ENCODE results near the gene STRBP. TPM values are rescaled to one million over a fixed set of nuclear protein-coding genes. Genes with fewer than 3 reads are reported as not detected.

STRBP gene
- total RNA-seq, 1 experiment from 2014 or later: 96.3 TPM

DNA sequence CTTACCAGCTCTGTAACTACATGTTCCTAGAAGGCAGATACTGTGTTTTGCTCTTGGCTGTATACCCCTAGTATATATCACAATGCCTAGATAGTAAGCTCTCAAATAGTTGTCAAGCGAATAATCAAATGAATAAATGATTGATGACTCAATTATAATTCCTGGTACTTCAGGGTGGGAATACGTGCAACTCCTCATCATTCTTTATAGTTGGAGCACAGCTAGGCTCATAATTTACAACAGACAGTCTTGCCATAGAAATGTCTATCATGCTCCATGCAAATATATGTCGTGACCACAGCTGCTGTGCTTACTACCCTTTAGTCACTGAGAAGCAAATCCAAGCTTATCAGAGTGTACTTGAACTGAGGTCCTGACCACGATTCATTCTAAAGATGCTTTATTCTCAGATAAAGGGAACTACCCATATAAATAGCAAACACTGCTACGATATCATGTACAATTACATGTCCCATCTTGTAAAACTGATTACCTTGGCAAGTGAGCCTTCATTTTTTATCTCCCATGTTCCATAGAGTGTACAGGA lies 52.1 kb downstream of the STRBP start:
- ATAC-seq (no peak), DNase-seq (ENCODE audit: low spot score) (no peak)
- peaks cover 37% of the 10 kb centered on the region for H3K4me1 Mint-ChIP-seq
- H3K27me3 Mint-ChIP-seq (ENCODE audit: low read depth): no peaks in the 10 kb centered on the region
- ChIA-PET POLR2A (no interaction called here), CTCF (no interaction called here)
- no peaks in the 10 kb centered on the region for H3K36me3 Mint-ChIP-seq
- no peak for TF ChIP-seq OVOL2 (CRISPR knock-in tag; IDR thresholded peaks at IDR 0.05; ENCODE audit: borderline replicate concordance)
- TF ChIP-seq, protein P1, sequence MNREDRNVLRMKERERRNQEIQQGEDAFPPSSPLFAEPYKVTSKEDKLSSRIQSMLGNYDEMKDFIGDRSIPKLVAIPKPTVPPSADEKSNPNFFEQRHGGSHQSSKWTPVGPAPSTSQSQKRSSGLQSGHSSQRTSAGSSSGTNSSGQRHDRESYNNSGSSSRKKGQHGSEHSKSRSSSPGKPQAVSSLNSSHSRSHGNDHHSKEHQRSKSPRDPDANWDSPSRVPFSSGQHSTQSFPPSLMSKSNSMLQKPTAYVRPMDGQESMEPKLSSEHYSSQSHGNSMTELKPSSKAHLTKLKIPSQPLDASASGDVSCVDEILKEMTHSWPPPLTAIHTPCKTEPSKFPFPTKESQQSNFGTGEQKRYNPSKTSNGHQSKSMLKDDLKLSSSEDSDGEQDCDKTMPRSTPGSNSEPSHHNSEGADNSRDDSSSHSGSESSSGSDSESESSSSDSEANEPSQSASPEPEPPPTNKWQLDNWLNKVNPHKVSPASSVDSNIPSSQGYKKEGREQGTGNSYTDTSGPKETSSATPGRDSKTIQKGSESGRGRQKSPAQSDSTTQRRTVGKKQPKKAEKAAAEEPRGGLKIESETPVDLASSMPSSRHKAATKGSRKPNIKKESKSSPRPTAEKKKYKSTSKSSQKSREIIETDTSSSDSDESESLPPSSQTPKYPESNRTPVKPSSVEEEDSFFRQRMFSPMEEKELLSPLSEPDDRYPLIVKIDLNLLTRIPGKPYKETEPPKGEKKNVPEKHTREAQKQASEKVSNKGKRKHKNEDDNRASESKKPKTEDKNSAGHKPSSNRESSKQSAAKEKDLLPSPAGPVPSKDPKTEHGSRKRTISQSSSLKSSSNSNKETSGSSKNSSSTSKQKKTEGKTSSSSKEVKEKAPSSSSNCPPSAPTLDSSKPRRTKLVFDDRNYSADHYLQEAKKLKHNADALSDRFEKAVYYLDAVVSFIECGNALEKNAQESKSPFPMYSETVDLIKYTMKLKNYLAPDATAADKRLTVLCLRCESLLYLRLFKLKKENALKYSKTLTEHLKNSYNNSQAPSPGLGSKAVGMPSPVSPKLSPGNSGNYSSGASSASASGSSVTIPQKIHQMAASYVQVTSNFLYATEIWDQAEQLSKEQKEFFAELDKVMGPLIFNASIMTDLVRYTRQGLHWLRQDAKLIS (CRISPR knock-in tag; IDR thresholded peaks at IDR 0.05; ENCODE audit: borderline replicate concordance): no peak
- TF ChIP-seq TEAD4 (CRISPR knock-in tag; IDR thresholded peaks at IDR 0.05): no peak
- TF ChIP-seq, protein P2, sequence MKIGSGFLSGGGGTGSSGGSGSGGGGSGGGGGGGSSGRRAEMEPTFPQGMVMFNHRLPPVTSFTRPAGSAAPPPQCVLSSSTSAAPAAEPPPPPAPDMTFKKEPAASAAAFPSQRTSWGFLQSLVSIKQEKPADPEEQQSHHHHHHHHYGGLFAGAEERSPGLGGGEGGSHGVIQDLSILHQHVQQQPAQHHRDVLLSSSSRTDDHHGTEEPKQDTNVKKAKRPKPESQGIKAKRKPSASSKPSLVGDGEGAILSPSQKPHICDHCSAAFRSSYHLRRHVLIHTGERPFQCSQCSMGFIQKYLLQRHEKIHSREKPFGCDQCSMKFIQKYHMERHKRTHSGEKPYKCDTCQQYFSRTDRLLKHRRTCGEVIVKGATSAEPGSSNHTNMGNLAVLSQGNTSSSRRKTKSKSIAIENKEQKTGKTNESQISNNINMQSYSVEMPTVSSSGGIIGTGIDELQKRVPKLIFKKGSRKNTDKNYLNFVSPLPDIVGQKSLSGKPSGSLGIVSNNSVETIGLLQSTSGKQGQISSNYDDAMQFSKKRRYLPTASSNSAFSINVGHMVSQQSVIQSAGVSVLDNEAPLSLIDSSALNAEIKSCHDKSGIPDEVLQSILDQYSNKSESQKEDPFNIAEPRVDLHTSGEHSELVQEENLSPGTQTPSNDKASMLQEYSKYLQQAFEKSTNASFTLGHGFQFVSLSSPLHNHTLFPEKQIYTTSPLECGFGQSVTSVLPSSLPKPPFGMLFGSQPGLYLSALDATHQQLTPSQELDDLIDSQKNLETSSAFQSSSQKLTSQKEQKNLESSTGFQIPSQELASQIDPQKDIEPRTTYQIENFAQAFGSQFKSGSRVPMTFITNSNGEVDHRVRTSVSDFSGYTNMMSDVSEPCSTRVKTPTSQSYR (CRISPR knock-in tag; IDR thresholded peaks at IDR 0.05): no peak
- no peak for TF ChIP-seq HMGA2 (CRISPR knock-in tag; IDR thresholded peaks at IDR 0.05)
- no peak for TF ChIP-seq IRF2 (CRISPR knock-in tag; IDR thresholded peaks at IDR 0.05; ENCODE audit: borderline replicate concordance, low read depth)
- TF ChIP-seq, protein P3, sequence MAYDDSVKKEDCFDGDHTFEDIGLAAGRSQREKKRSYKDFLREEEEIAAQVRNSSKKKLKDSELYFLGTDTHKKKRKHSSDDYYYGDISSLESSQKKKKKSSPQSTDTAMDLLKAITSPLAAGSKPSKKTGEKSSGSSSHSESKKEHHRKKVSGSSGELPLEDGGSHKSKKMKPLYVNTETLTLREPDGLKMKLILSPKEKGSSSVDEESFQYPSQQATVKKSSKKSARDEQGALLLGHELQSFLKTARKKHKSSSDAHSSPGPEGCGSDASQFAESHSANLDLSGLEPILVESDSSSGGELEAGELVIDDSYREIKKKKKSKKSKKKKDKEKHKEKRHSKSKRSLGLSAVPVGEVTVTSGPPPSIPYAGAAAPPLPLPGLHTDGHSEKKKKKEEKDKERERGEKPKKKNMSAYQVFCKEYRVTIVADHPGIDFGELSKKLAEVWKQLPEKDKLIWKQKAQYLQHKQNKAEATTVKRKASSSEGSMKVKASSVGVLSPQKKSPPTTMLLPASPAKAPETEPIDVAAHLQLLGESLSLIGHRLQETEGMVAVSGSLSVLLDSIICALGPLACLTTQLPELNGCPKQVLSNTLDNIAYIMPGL (CRISPR knock-in tag; IDR thresholded peaks at IDR 0.05): no peak
- H3K9me3 Mint-ChIP-seq: no peaks in the 10 kb centered on the region
- H3K27ac Mint-ChIP-seq: no peak overlapping the region
- no peak overlapping the region for H3K4me3 Mint-ChIP-seq

DNA sequence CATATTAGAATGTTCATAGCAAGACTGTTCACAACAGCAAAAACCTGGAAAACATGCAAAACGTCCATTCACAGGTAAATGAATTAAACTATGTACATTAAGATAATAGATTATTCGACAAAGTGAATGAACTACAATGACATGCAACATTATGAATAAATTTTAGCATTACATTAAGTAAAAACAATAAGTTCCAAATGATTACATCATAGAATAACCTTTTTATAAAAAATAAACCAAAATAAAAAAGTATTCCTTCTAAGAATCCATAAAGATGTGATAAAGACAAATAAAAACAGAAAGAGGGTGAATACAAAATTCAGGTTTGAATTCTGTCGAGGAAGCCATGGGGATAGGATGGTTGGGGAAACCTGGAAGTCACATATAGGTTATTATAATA lies 57.3 kb downstream of the STRBP start:
- Mint-ChIP-seq H3K27ac (no peak overlapping the region), H3K9me3 (no peaks in the 10 kb centered on the region), H3K27me3 (ENCODE audit: low read depth) (no peaks in the 10 kb centered on the region), H3K4me1 (peaks cover 7% of the 10 kb centered on the region), H3K4me3 (no peak overlapping the region), H3K36me3 (no peaks in the 10 kb centered on the region)
- CTCF ChIA-PET: no interaction called here
- TF ChIP-seq NFYB (CRISPR knock-in tag; conservative IDR thresholded peaks at IDR 0.05; ENCODE audit: low read depth): no peak
- TF ChIP-seq JUN (CRISPR knock-in tag; IDR thresholded peaks at IDR 0.05): no peak
- no peak for TF ChIP-seq ZNF232 (CRISPR knock-in tag; IDR thresholded peaks at IDR 0.05)
- no peak for TF ChIP-seq PRRX2 (CRISPR knock-in tag; IDR thresholded peaks at IDR 0.05)
- ATAC-seq (no peak), DNase-seq (ENCODE audit: low spot score) (no peak)
- POLR2A ChIA-PET: no interaction called here

DNA sequence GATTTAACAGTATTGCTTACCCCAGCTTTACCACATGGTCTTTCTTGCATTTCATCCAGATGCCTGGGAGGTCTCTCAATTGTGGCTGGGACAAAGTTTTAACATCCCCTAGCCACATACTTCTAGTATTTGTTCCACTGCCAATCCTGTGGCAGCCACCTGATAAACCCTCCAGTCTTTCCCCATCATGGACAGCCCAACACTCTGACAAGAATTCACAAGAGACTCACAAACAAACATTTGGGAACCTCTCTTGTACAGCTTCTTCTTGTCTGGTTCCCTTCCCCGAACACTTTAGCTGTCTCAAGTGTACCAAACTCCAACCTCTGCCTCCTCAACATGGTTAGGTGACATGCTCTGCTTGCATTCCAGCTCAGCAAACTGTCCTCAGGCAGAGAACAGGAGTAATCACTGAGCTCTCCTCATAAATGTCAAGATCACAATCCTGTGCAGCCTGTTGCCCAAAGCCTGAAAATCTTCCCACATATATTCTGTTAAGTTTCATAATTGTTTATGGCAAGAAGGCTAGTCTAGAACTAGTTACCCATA lies 59.7 kb downstream of the STRBP start:
- ATAC-seq: no peak
- Mint-ChIP-seq H3K4me1 (peaks cover 3% of the 10 kb centered on the region), H3K27me3 (ENCODE audit: low read depth) (no peaks in the 10 kb centered on the region), H3K27ac (peak overlapping the region; percentile 62; the same call in 1 of the 2 replicates), H3K36me3 (no peaks in the 10 kb centered on the region), H3K4me3 (no peak overlapping the region), H3K9me3 (no peaks in the 10 kb centered on the region)
- TF ChIP-seq RORB (CRISPR knock-in tag; IDR thresholded peaks at IDR 0.05) (no peak), GRHL2 (CRISPR knock-in tag; IDR thresholded peaks at IDR 0.05; ENCODE audit: insufficient replicate concordance, severe bottlenecking) (no peak), OVOL2 (CRISPR knock-in tag; IDR thresholded peaks at IDR 0.05; ENCODE audit: borderline replicate concordance) (no peak), TCF7 (CRISPR knock-in tag; IDR thresholded peaks at IDR 0.05; ENCODE audit: low read depth) (no peak), ATF1 (CRISPR knock-in tag; IDR thresholded peaks at IDR 0.05) (no peak), SMAD4 (CRISPR knock-in tag; IDR thresholded peaks at IDR 0.05) (no peak)
- TF ChIP-seq, protein P4, sequence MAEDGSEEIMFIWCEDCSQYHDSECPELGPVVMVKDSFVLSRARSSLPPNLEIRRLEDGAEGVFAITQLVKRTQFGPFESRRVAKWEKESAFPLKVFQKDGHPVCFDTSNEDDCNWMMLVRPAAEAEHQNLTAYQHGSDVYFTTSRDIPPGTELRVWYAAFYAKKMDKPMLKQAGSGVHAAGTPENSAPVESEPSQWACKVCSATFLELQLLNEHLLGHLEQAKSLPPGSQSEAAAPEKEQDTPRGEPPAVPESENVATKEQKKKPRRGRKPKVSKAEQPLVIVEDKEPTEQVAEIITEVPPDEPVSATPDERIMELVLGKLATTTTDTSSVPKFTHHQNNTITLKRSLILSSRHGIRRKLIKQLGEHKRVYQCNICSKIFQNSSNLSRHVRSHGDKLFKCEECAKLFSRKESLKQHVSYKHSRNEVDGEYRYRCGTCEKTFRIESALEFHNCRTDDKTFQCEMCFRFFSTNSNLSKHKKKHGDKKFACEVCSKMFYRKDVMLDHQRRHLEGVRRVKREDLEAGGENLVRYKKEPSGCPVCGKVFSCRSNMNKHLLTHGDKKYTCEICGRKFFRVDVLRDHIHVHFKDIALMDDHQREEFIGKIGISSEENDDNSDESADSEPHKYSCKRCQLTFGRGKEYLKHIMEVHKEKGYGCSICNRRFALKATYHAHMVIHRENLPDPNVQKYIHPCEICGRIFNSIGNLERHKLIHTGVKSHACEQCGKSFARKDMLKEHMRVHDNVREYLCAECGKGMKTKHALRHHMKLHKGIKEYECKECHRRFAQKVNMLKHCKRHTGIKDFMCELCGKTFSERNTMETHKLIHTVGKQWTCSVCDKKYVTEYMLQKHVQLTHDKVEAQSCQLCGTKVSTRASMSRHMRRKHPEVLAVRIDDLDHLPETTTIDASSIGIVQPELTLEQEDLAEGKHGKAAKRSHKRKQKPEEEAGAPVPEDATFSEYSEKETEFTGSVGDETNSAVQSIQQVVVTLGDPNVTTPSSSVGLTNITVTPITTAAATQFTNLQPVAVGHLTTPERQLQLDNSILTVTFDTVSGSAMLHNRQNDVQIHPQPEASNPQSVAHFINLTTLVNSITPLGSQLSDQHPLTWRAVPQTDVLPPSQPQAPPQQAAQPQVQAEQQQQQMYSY (CRISPR knock-in tag; IDR thresholded peaks at IDR 0.05): no peak
- CTCF ChIA-PET: interaction anchor here (0.7 to 1.5 kb wide), 2 partner anchors 17 to 141 kb away, joined by 3 to 4 read pairs; no protein-coding TSS in a partner anchor
- DNase-seq (ENCODE audit: low spot score): no peak
- POLR2A ChIA-PET: no interaction called here
